Dendritic cell treated with granulocyte-macrophage colony-stimulating factor and Interleukin-4, amounts not matched to agents 40 ng/mL and 50 ng/mL, for 4 days (primary cell): Measurements from ENCODE around the gene IQCE.
"Not testable (repeated sequence)": the region's sequence is repeated elsewhere in the genome, so short reads cannot be mapped to it uniquely, and the experiment has no call there.

Experiments used
- H3K27ac Mint-ChIP-seq: one replicate; pipeline ENCODE4 v1.8.0; 2022; ENCODE audit warnings: mild to moderate bottlenecking, mixed read lengths
- H3K27me3 Mint-ChIP-seq: one replicate; pipeline ENCODE4 v1.8.0; 2022; ENCODE audit warnings: mild to moderate bottlenecking, mixed read lengths
- H3K36me3 Mint-ChIP-seq: one replicate; pipeline ENCODE4 v1.8.0; 2022; ENCODE audit warnings: low read depth, mixed read lengths
- H3K4me1 Mint-ChIP-seq: one replicate; pipeline ENCODE4 v1.8.0; 2022; ENCODE audit warnings: low read depth, mixed read lengths
- H3K4me3 Mint-ChIP-seq: one replicate; pipeline ENCODE4 v1.8.0; 2022; ENCODE audit warnings: mild to moderate bottlenecking, moderate library complexity, mixed read lengths
- H3K9me3 Mint-ChIP-seq: one replicate; pipeline ENCODE4 v1.8.0; 2022; ENCODE audit warnings: mixed read lengths
- intact Hi-C: fragments of 100-400 bp; cut with micrococcal nuclease; formaldehyde crosslinking; loops from one replicate; pipeline ENCODE4 v1.15.0; 2022

The IQCE gene

GRCh38 chr7:2524808-2525657, 33.7 kb upstream of the IQCE start:
- Mint-ChIP-seq H3K4me3 (peak overlapping the region; percentile 37), H3K27me3 (no peaks in the 10 kb centered on the region), H3K36me3 (peaks cover 83% of the 10 kb centered on the region), H3K27ac (peak overlapping the region; percentile 98), H3K4me1 (peaks cover 91% of the 10 kb centered on the region), H3K9me3 (no peaks in the 10 kb centered on the region)
- intact Hi-C loops = loop anchor here (5.0 to 10.0 kb wide), 3 partner anchors 32 to 110 kb away; partner anchors contain the start of genes BRAT1, IQCE and TTYH3

- H3K27me3 Mint-ChIP-seq = no peaks in the 10 kb centered on the region
- H3K4me3 Mint-ChIP-seq = peak overlapping the region; percentile 68
- H3K27ac Mint-ChIP-seq = peak overlapping the region; percentile 98
- no peaks in the 10 kb centered on the region for H3K9me3 Mint-ChIP-seq
- H3K36me3 Mint-ChIP-seq = peaks cover 74% of the 10 kb centered on the region
- intact Hi-C loops = loop anchor here (5.0 to 10.0 kb wide), 2 partner anchors 41 to 109 kb away; partner anchors contain the start of gene TTYH3
- H3K4me1 Mint-ChIP-seq = peaks cover 94% of the 10 kb centered on the region
Observed at GRCh38 chr7:2525658-2526630, 32.8 kb upstream of the IQCE start.

GRCh38 chr7:2526659-2527504, 31.9 kb upstream of the IQCE start:
- no peaks in the 10 kb centered on the region for H3K27me3 Mint-ChIP-seq
- H3K4me1 Mint-ChIP-seq = peaks cover 98% of the 10 kb centered on the region
- H3K9me3 Mint-ChIP-seq = no peaks in the 10 kb centered on the region
- peaks cover 68% of the 10 kb centered on the region for H3K36me3 Mint-ChIP-seq
- peak overlapping the region; percentile 98 for H3K27ac Mint-ChIP-seq
- H3K4me3 Mint-ChIP-seq = peak overlapping the region; percentile 61
- intact Hi-C loops = loop anchor here (5.0 to 10.0 kb wide), 2 partner anchors 40 to 108 kb away; partner anchors contain the start of gene TTYH3

GRCh38 chr7:2527505-2528467, 31.0 kb upstream of the IQCE start:
- Mint-ChIP-seq H3K4me3 (peak overlapping the region; percentile 60), H3K9me3 (no peaks in the 10 kb centered on the region), H3K27ac (peak overlapping the region; percentile 98), H3K27me3 (no peaks in the 10 kb centered on the region), H3K36me3 (peaks cover 62% of the 10 kb centered on the region), H3K4me1 (peaks cover 96% of the 10 kb centered on the region)
- intact Hi-C loops = loop anchor here (5.0 to 10.0 kb wide), 2 partner anchors 40 to 107 kb away; partner anchors contain the start of gene TTYH3

DNA sequence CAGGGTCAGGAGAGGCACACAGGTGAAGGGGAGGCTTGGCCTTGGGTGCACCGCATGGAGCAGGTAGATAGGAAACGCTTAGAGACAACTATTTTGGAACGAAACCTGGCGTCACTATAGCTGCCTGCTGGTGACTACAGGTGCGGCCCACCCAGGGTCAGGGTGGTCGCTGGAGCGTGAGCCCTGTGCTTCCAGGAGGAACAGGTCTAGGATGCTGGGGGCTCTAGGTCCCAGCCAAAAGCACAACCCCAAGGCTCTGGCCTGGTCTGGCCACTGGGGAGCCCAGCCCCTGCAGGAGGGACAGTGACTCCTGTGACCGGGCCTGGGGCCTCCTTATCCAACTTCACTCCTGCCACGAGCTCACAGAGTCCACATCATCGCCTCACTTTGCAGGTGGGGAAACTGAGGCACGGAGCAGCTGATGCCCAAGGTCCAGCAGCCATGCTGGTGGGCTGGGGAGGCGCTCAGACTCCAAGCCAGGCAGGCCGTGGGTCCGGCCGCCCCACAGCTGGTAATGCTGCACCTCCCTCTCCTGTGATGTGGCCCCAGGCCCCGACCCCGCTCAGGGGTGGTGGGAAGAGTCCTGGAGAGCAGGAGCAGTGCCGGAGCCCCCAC, 30.2 kb upstream of the IQCE start:
- Mint-ChIP-seq H3K4me1 (peaks cover 88% of the 10 kb centered on the region), H3K4me3 (peak overlapping the region; percentile 59), H3K27me3 (no peaks in the 10 kb centered on the region), H3K9me3 (no peaks in the 10 kb centered on the region), H3K27ac (peak overlapping the region; percentile 98), H3K36me3 (peaks cover 55% of the 10 kb centered on the region)
- intact Hi-C loops = loop anchor here (5.0 to 10.0 kb wide), 2 partner anchors 39 to 106 kb away; partner anchors contain the start of gene TTYH3

GRCh38 chr7:2529161-2530070, 29.4 kb upstream of the IQCE start:
- H3K9me3 Mint-ChIP-seq = no peaks in the 10 kb centered on the region
- intact Hi-C loops = loop anchor here (5.0 to 10.0 kb wide), 2 partner anchors 38 to 105 kb away; partner anchors contain the start of gene TTYH3
- H3K27me3 Mint-ChIP-seq = no peaks in the 10 kb centered on the region
- peaks cover 47% of the 10 kb centered on the region for H3K36me3 Mint-ChIP-seq
- H3K4me1 Mint-ChIP-seq = peaks cover 80% of the 10 kb centered on the region
- peak overlapping the region; percentile 63 for H3K4me3 Mint-ChIP-seq
- peak overlapping the region; percentile 98 for H3K27ac Mint-ChIP-seq

DNA sequence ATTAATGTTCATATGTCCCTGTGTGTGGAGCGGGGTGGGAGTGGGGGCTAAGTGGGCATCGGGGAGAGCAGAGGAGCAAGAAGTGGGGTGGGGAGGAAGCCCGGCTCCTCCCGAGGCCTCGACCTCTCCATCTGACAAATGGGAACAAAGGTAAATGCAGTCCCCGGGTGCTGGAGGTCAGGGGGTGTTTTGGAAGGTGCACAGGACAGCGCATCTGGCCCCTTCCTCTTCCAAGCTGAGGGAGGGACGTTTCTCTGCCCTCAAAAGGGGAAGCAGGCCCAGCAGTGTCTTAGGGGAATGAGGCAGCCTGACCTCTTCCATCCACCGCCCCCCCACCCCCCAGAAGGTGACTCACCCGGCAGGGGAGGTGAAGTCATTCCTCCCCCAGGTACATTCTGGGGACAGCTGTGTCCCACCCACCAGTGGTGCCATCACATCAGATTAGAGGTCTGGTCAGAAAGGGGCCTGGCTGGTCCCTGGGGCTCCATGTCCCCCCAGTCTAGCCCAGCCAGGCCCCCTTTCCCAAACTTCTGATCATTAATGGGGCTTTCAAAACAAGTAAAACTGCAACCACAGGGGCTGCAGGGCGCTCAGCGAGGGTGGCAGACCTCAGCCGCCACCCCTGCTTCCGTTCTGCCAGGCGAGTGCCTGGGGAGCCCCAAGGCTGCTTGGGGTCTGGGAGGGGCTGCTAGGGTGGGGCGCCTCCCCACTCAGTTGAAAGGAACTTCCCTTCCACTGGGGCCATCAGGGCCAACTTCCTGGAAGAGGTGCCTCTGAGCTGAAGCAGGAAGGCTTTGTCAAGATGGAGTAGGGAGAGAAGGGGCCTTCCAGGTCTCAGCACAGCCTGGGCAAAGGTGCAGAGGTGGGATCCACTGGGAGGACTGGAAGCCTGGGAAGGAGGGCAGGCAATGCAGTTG, 28.4 kb upstream of the IQCE start:
- peaks cover 38% of the 10 kb centered on the region for H3K36me3 Mint-ChIP-seq
- H3K27ac Mint-ChIP-seq = peak overlapping the region; percentile 98
- intact Hi-C loops = no loop called here
- H3K9me3 Mint-ChIP-seq = no peaks in the 10 kb centered on the region
- no peaks in the 10 kb centered on the region for H3K27me3 Mint-ChIP-seq
- H3K4me3 Mint-ChIP-seq = peak overlapping the region; percentile 63
- peaks cover 78% of the 10 kb centered on the region for H3K4me1 Mint-ChIP-seq

DNA sequence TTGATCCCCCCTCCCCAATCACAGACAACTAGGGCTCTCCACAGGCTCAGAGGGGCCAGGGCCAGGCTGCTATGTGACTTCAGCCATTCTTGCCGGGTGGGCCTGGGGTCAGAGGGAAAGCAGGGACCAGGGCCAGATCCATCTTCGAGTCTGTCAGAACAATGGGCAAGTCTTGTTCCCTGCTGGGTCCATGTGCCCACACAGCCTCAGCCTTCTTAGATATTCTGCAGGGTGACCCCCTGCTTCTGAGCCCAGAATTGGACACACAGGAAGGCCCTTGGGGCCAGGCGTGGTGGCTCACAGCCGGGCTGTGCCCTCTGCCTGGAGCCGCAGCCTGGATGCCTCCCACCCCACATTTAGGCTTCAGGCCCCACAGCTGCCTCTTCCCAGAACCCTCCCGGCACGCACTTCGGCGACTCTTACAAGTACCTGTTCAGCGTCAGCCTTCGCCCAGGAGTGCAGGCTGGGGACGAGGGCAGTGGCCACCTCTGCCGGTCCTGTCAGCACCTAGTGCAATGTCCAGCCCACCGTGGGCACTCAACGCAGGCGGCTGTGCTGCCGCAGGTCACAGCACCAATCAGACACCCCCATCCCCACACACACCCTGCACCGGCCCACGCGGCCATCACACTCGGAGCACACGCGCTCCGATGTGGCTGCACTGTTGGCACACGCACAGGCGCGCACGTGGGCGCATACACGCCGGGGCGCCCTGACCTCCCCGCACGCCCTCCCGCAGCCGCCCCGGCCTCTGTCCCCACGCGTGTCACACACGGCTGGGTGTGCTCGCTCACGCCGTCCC, 27.6 kb upstream of the IQCE start:
- Mint-ChIP-seq H3K27ac (peak overlapping the region; percentile 98), H3K4me3 (peak overlapping the region; percentile 63), H3K36me3 (peaks cover 30% of the 10 kb centered on the region), H3K4me1 (peaks cover 71% of the 10 kb centered on the region)
- H3K27me3 Mint-ChIP-seq, H3K9me3 Mint-ChIP-seq, intact Hi-C loops: not testable (repeated sequence)

DNA sequence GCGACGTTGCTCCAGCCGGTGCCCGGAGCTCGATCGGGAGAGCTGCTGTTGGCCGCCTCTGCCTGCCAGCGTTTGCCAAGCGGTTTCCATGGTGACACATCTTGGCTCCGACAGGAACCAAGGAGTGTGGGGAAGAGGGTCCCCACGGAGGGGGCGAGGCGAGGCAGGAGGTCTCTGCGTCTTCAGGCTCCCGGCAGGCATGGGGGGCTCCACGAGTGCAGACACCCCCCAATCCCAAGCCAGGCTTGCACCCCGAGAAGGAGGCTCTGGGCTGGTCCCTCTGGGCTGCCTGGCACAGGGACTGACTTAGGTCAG, 27.0 kb upstream of the IQCE start:
- peak overlapping the region; percentile 98 for H3K27ac Mint-ChIP-seq
- H3K4me3 Mint-ChIP-seq = not testable (repeated sequence)

DNA sequence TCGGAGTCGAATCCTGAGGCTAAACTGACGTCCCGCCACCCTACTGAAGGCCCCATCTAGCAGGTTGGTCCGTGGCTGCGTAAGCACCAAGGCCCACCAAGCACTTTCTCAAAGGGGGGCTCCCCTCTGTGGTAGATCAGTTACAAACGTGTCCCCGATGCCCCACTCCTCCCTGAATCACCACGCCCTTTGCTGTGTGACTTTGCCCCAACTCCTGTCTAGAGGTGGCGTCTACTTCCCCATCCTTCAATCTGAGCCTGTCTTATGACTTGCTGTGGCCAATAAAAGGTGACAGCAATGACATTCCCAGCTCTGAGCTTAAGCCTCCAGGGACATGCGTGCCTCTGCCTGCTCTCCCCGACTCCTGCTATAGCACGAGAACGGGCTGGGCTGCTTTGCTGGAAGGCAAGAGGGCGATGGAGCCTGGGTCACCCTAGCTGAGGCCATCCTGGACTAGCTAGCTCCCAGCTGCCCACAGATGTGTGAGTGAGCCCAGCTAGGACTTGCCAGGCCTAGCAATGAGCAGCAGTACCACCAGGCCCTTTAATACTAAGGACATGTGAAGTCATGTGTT, 26.5 kb upstream of the IQCE start:
- peaks cover 20% of the 10 kb centered on the region for H3K36me3 Mint-ChIP-seq
- H3K27ac Mint-ChIP-seq = peak overlapping the region; percentile 98
- H3K4me1 Mint-ChIP-seq = peaks cover 60% of the 10 kb centered on the region
- intact Hi-C loops, H3K4me3 Mint-ChIP-seq, H3K27me3 Mint-ChIP-seq, H3K9me3 Mint-ChIP-seq: not testable (repeated sequence)

More for the DNA sequence above, 27.0 kb upstream of the IQCE start:
- H3K9me3 Mint-ChIP-seq, intact Hi-C loops, H3K27me3 Mint-ChIP-seq: not testable (repeated sequence)
- H3K36me3 Mint-ChIP-seq = peaks cover 24% of the 10 kb centered on the region
- H3K4me1 Mint-ChIP-seq = peaks cover 65% of the 10 kb centered on the region
